NB4 (cell line): Measurements from ENCODE around the gene HDAC4.

Source experiments
- CTCF ChIP-seq: IDR thresholded peaks from one replicate; pipeline ENCODE4 v1.5.1; 2012; ENCODE audit warnings: low read depth, low read length
- MAX ChIP-seq: IDR thresholded peaks from 2 replicates; pipeline ENCODE4 v1.6.1; 2011; ENCODE audit warnings: low read depth, low read length
- MYC ChIP-seq: IDR thresholded peaks from 2 replicates; pipeline ENCODE4 v1.6.1; 2011; ENCODE audit warnings: low read depth, low read length
- POLR2A ChIP-seq: IDR thresholded peaks from 2 replicates; pipeline ENCODE4 v1.6.1; 2011; ENCODE audit warnings: mild to moderate bottlenecking; ENCODE audit not compliant: insufficient read length; ENCODE audit errors: extremely low read depth

DNA sequence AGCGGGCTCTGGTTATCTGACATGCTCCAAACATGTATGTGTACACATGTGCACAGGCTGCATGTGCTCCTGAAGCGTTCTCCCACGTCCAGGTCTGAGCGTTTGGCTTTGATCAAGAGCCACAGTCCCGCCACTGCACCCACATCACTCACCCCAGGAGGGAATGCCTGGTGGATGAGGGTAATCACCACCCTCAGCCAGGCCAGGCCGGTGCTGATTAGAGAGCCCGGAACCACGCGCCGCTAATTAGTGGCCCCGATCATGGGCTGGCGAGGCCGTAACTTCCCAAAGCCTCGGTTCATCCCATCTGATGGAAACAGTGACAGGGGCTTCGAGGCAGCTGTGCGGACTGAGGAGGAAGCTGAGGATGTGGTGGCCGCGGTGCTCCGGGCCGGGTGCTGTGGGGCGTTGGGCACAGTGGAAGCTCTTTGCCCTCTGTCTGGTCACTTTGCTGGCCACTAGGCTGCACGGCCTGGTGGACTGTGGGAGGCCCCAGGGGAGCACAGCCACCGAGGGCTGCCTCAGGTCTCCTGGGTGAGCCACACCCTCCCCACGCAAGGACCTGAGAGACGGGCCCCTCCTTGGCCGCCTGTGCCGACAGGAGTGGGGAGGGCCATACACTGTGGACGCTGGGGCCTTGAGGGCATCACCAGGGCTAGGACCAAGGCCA is 333.5 kb downstream of the HDAC4 start:
- no peak for TF ChIP-seq CTCF
- no peak for TF ChIP-seq POLR2A
- no peak for TF ChIP-seq MAX
- TF ChIP-seq MYC, result no peak
